ENCODE data around the gene PGK1.
"Not testable (repeated sequence)": the region's sequence is repeated elsewhere in the genome, so short reads cannot be mapped to it uniquely, and the experiment has no call there.

PGK1 gene

GRCh38 chrX:78124307-78124706, 20.3 kb downstream of the PGK1 start:
- Histone ChIP-seq H3K27ac (replicated peaks) (no peak overlapping the region), H3K4me3 (replicated peaks; ENCODE audit: insufficient read depth, low read length) (no peak overlapping the region), H3K27me3 (ENCODE audit: insufficient read depth, poor library complexity, severe bottlenecking) (no peaks in the 10 kb centered on the region)
- no peak for DNase-seq (ENCODE audit: low read depth in 1 of 2, low spot score in 1 of 2)
- TF ChIP-seq REST (IDR thresholded peaks at IDR 0.05; ENCODE audit: insufficient replicate concordance, low read depth): no peak
- no peak for TF ChIP-seq GABPA (IDR thresholded peaks at IDR 0.05; ENCODE audit: low read depth)
- no peak for TF ChIP-seq CTCF (IDR thresholded peaks at IDR 0.05; ENCODE audit: insufficient read depth, low read length)
- no peak for TF ChIP-seq SPI1 (IDR thresholded peaks at IDR 0.05; ENCODE audit: borderline replicate concordance, low read depth)
- TF ChIP-seq POLR2AphosphoS5 (IDR thresholded peaks at IDR 0.05; ENCODE audit: low read depth): no peak

GRCh38 chrX:78125148-78125547, 21.1 kb downstream of the PGK1 start:
- DNase-seq (ENCODE audit: low read depth in 1 of 2, low spot score in 1 of 2): no peak
- TF ChIP-seq GABPA (IDR thresholded peaks at IDR 0.05; ENCODE audit: low read depth) (no peak), SPI1 (IDR thresholded peaks at IDR 0.05; ENCODE audit: borderline replicate concordance, low read depth) (no peak), POLR2AphosphoS5 (IDR thresholded peaks at IDR 0.05; ENCODE audit: low read depth) (no peak)
- H3K4me3 ChIP-seq (replicated peaks; ENCODE audit: insufficient read depth, low read length): no peak overlapping the region
- no peak overlapping the region for H3K27ac ChIP-seq (replicated peaks)
- H3K27me3 ChIP-seq (ENCODE audit: insufficient read depth, poor library complexity, severe bottlenecking): no peaks in the 10 kb centered on the region

- not testable (repeated sequence) for DNase-seq (ENCODE audit: low read depth in 1 of 2, low spot score in 1 of 2); H3K27me3 ChIP-seq (ENCODE audit: insufficient read depth, poor library complexity, severe bottlenecking); H3K27ac ChIP-seq (replicated peaks); H3K4me3 ChIP-seq (replicated peaks; ENCODE audit: insufficient read depth, low read length)
Measured at GRCh38 chrX:78125781-78126180, 21.7 kb downstream of the PGK1 start.

GRCh38 chrX:78129714-78130113, 25.7 kb downstream of the PGK1 start:
- H3K27me3 ChIP-seq (ENCODE audit: insufficient read depth, poor library complexity, severe bottlenecking): no peaks in the 10 kb centered on the region
- no peak overlapping the region for H3K27ac ChIP-seq (replicated peaks)
- no peak for DNase-seq (ENCODE audit: low read depth in 1 of 2, low spot score in 1 of 2)
- no peak for TF ChIP-seq CTCF (IDR thresholded peaks at IDR 0.05; ENCODE audit: insufficient read depth, low read length)
- TF ChIP-seq SPI1 (IDR thresholded peaks at IDR 0.05; ENCODE audit: borderline replicate concordance, low read depth): no peak
- no peak for TF ChIP-seq GABPA (IDR thresholded peaks at IDR 0.05; ENCODE audit: low read depth)
- TF ChIP-seq REST (IDR thresholded peaks at IDR 0.05; ENCODE audit: insufficient replicate concordance, low read depth): no peak
- TF ChIP-seq POLR2AphosphoS5 (IDR thresholded peaks at IDR 0.05; ENCODE audit: low read depth): no peak
- no peak overlapping the region for H3K4me3 ChIP-seq (replicated peaks; ENCODE audit: insufficient read depth, low read length)

- TF ChIP-seq REST (IDR thresholded peaks at IDR 0.05; ENCODE audit: insufficient replicate concordance, low read depth) (no peak), SPI1 (IDR thresholded peaks at IDR 0.05; ENCODE audit: borderline replicate concordance, low read depth) (no peak), POLR2AphosphoS5 (IDR thresholded peaks at IDR 0.05; ENCODE audit: low read depth) (no peak; the same call in 1 of the 2 replicates), CTCF (IDR thresholded peaks at IDR 0.05; ENCODE audit: insufficient read depth, low read length) (no peak), GABPA (IDR thresholded peaks at IDR 0.05; ENCODE audit: low read depth) (no peak)
- H3K27ac ChIP-seq (replicated peaks): no peak overlapping the region
- H3K27me3 ChIP-seq (ENCODE audit: insufficient read depth, poor library complexity, severe bottlenecking): no peaks in the 10 kb centered on the region
- DNase-seq (ENCODE audit: low read depth in 1 of 2, low spot score in 1 of 2): no peak
- H3K4me3 ChIP-seq (replicated peaks; ENCODE audit: insufficient read depth, low read length): no peak overlapping the region
Measured at GRCh38 chrX:78130396-78130795, 26.3 kb downstream of the PGK1 start.
